Hepatocyte (in vitro differentiated cells): ENCODE measurements around the gene HCK. TPM values are rescaled to one million over a fixed set of nuclear protein-coding genes. Genes with fewer than 3 reads are reported as not detected.

Experiments
- DNase-seq: peaks from one replicate; pipeline ENCODE4 v3.0.0-alpha.2; 2016; ENCODE audit warnings: low spot score
- H2AFZ ChIP-seq: fragments of 200-600 bp; sonication (generic); 2 replicates; pipeline ENCODE4 v1.6.0; 2016; ENCODE audit warnings: antibody characterized with exemption, mild to moderate bottlenecking
- H3K27ac ChIP-seq: fragments of 200-600 bp; sonication (generic); 2 replicates; pipeline ENCODE4 v1.5.1; 2016; ENCODE audit warnings: mild to moderate bottlenecking
- H3K27me3 ChIP-seq: fragments of 200-600 bp; sonication (generic); 2 replicates; pipeline ENCODE4 v1.6.1; 2016
- H3K36me3 ChIP-seq: fragments of 200-600 bp; sonication (generic); replicated peaks from 2 replicates; pipeline ENCODE4 v1.5.1; 2016; ENCODE audit warnings: low read depth; ENCODE audit not compliant: insufficient read depth
- H3K4me1 ChIP-seq: fragments of 200-600 bp; sonication (generic); 2 replicates; pipeline ENCODE4 v1.5.1; 2016; ENCODE audit warnings: mild to moderate bottlenecking, moderate library complexity; ENCODE audit not compliant: insufficient read depth
- H3K4me2 ChIP-seq: fragments of 200-600 bp; sonication (generic); 2 replicates; pipeline ENCODE4 v1.6.0; 2016
- H3K4me3 ChIP-seq: fragments of 200-600 bp; sonication (generic); 2 replicates; pipeline ENCODE4 v1.5.1; 2016; ENCODE audit warnings: mild to moderate bottlenecking
- H3K79me2 ChIP-seq: fragments of 200-600 bp; sonication (generic); 2 replicates; pipeline ENCODE4 v1.6.0; 2017; ENCODE audit warnings: mild to moderate bottlenecking
- H3K9me2 ChIP-seq: fragments of 200-600 bp; sonication (generic); replicated peaks from 2 replicates; pipeline ENCODE4 v1.6.0; 2017; ENCODE audit warnings: mild to moderate bottlenecking; ENCODE audit not compliant: insufficient read depth
- H3K9me3 ChIP-seq: fragments of 200-600 bp; sonication (generic); 2 replicates; pipeline ENCODE4 v1.5.1; 2016; ENCODE audit warnings: low read depth, mild to moderate bottlenecking
- H4K20me1 ChIP-seq: fragments of 200-600 bp; sonication (generic); 2 replicates; pipeline ENCODE4 v1.6.0; 2016; ENCODE audit warnings: mild to moderate bottlenecking; ENCODE audit not compliant: insufficient read depth, poor library complexity, severe bottlenecking
- EZH2 ChIP-seq: fragments of 200-600 bp; sonication (generic); IDR thresholded peaks from 2 replicates; pipeline ENCODE4 v1.6.1; 2016; ENCODE audit warnings: antibody characterized with exemption, mild to moderate bottlenecking, borderline replicate concordance
- EZH2phosphoT487 ChIP-seq: fragments of 200-600 bp; sonication (generic); IDR thresholded peaks from one replicate; pipeline ENCODE4 v1.6.1; 2018; ENCODE audit warnings: antibody characterized with exemption, mild to moderate bottlenecking, low read depth, moderate library complexity; ENCODE audit not compliant: unreplicated experiment, severe bottlenecking
- WGBS: methylation state at CpG from one replicate; pipeline ENCODE4 v1.1.6; 2016; ENCODE audit warnings: low lambda C conversion rate; ENCODE audit errors: missing lambda C conversion rate; 5-methylcytosine and 5-hydroxymethylcytosine counted together
- polyA plus RNA-seq: library from polyadenylated mRNA; unstranded; fragments of >200 nt; fragmentation: Nextera tagmentation; extraction: Ambion mirVana; gene quantifications from 2 replicates; pipeline ENCODE4 v1.2.1, GENCODE V29; 2016
- total RNA-seq: library from RNA; depleted of rRNA; stranded (reverse); fragments of >200 nt; gene quantifications from 2 replicates; pipeline ENCODE4 v1.2.3, GENCODE V29; 2014
- TF ChIP-seq, protein P1 (sequence below): fragments of 200-600 bp; sonication (generic); IDR thresholded peaks from 2 replicates; pipeline ENCODE4 v1.5.1; 2016; ENCODE audit warnings: antibody characterized with exemption, mild to moderate bottlenecking; ENCODE audit not compliant: poor library complexity

Gene HCK
- total and polyA plus RNA-seq, 2 experiments from 2014 or later, result 0.54 to 2.2 TPM

DNA sequence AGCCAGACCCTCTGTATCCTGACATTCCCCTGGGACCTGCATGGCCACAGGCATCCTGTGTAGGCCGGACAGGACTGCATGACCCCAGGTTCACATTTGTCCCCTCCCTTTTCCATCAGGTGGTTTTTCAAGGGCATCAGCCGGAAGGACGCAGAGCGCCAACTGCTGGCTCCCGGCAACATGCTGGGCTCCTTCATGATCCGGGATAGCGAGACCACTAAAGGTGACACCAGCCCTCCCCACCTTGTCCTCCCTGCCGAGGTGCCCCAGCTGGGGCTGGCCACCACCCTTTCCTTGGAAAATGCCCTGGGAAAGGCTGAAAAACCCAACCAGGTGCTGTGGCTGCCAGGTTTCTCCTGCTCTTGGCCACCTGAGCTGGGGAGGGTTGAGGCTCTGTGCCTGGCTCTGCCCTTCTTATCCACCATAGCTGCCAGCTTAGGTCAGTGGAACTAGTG, 27.6 kb downstream of the HCK start:
- H3K27ac ChIP-seq, result no peak overlapping the region
- WGBS, result 75% methylated on average over 8 of the region's 8 CpGs
- H3K4me2 ChIP-seq, result no peak overlapping the region

DNA sequence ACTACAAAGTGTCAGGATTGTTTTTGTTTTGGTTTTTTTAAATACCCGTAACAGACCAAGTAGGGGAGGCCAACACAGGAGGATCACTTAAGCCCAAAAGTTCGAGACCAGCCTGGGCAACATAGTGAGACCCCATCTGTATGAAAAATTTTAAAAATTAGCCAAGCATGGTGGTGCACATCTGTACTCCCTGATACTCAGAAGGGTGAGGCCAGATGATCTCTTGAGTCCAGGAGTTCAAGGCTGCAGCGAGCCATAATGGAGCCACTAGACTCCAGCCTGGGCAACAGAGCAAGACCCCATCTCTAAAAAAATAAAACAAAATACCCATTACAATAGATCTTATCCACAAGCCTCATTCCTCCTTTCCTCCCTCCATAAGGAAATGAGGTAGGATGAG, 28.7 kb downstream of the HCK start:
- H4K20me1 ChIP-seq, result no peaks in the 10 kb centered on the region
- H3K27me3 ChIP-seq, result peaks cover 32% of the 10 kb centered on the region
- no peaks in the 10 kb centered on the region for H3K4me1 ChIP-seq
- no peaks in the 10 kb centered on the region for H3K9me3 ChIP-seq
- no peak overlapping the region for H3K4me3 ChIP-seq
- H3K79me2 ChIP-seq, result no peaks in the 10 kb centered on the region
- no peaks in the 10 kb centered on the region for H3K36me3 ChIP-seq
- TF ChIP-seq EZH2phosphoT487, result no peak
- H3K4me2 ChIP-seq, result no peak overlapping the region
- H3K27ac ChIP-seq, result no peak overlapping the region
- no peak overlapping the region for H2AFZ ChIP-seq
- H3K9me2 ChIP-seq, result no peaks in the 10 kb centered on the region
- WGBS, result 65% methylated on average over 3 of the region's 3 CpGs
- no peak for DNase-seq

More for the DNA sequence above, 27.6 kb downstream of the HCK start:
- no peak overlapping the region for H2AFZ ChIP-seq
- no peaks in the 10 kb centered on the region for H3K79me2 ChIP-seq
- H3K9me3 ChIP-seq, result no peaks in the 10 kb centered on the region
- H3K9me2 ChIP-seq, result no peaks in the 10 kb centered on the region
- no peak overlapping the region for H3K4me3 ChIP-seq
- no peaks in the 10 kb centered on the region for H4K20me1 ChIP-seq
- TF ChIP-seq, protein P1, sequence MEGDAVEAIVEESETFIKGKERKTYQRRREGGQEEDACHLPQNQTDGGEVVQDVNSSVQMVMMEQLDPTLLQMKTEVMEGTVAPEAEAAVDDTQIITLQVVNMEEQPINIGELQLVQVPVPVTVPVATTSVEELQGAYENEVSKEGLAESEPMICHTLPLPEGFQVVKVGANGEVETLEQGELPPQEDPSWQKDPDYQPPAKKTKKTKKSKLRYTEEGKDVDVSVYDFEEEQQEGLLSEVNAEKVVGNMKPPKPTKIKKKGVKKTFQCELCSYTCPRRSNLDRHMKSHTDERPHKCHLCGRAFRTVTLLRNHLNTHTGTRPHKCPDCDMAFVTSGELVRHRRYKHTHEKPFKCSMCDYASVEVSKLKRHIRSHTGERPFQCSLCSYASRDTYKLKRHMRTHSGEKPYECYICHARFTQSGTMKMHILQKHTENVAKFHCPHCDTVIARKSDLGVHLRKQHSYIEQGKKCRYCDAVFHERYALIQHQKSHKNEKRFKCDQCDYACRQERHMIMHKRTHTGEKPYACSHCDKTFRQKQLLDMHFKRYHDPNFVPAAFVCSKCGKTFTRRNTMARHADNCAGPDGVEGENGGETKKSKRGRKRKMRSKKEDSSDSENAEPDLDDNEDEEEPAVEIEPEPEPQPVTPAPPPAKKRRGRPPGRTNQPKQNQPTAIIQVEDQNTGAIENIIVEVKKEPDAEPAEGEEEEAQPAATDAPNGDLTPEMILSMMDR, result no peak
- TF ChIP-seq EZH2phosphoT487 (no peak), EZH2 (no peak)
- H3K36me3 ChIP-seq, result no peaks in the 10 kb centered on the region
- peaks cover 38% of the 10 kb centered on the region for H3K27me3 ChIP-seq
- no peaks in the 10 kb centered on the region for H3K4me1 ChIP-seq
- no peak for DNase-seq

DNA sequence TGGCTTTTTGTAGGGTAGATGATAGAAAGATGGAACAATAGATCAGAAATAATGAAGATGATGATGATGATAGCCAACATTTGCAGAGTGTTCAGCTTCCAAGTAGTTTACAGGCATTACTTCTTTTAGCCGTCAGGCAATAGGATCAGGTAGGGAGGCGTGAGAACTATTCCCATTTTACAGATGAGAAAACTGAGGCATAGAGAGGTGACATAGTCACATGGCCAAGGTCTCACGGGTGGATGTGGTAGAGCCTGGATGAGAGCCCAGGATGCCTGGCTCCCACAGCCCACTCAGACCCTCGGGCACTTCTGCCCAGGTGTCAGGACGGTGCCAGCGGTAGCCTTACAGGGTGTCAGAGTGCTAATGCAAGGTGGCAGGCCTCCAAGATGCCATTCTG, 31.4 kb downstream of the HCK start:
- Histone ChIP-seq H3K9me3 (no peaks in the 10 kb centered on the region), H3K4me1 (no peaks in the 10 kb centered on the region), H3K9me2 (no peaks in the 10 kb centered on the region), H3K4me3 (no peak overlapping the region), H3K4me2 (no peak overlapping the region), H3K79me2 (no peaks in the 10 kb centered on the region), H4K20me1 (no peaks in the 10 kb centered on the region), H3K27ac (no peak overlapping the region), H3K27me3 (peaks cover 17% of the 10 kb centered on the region), H3K36me3 (no peaks in the 10 kb centered on the region), H2AFZ (no peak overlapping the region)
- 90% methylated on average over 6 of the region's 6 CpGs for WGBS
- TF ChIP-seq EZH2phosphoT487, result no peak
- TF ChIP-seq, protein P1, result no peak
- no peak for DNase-seq

DNA sequence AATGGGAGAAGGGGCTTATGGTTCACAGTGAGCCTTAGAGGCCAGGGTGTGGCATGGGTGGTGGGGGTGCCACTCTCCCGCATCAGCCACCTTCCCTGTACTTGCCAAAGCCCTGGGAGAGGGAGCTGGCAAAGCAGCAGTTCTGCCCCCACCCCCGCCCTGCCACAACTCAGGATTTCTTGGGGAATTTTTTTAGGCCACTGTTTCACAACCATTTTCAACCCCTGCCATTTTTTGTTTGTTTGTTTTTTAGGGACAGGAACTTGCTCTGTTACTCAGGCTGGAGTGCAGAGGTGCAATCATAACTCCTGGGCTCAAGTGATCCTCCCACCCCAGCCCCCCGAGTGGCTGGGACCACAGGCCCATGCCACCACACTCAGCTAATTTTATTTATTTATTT, 35.0 kb downstream of the HCK start:
- TF ChIP-seq EZH2phosphoT487 (no peak), EZH2 (no peak)
- TF ChIP-seq, protein P1, result no peak
- peaks cover 15% of the 10 kb centered on the region for H3K27me3 ChIP-seq
- no peaks in the 10 kb centered on the region for H3K9me3 ChIP-seq
- no peaks in the 10 kb centered on the region for H4K20me1 ChIP-seq
- DNase-seq, result no peak
- no peaks in the 10 kb centered on the region for H3K4me1 ChIP-seq
- H3K36me3 ChIP-seq, result no peaks in the 10 kb centered on the region
- H3K9me2 ChIP-seq, result no peaks in the 10 kb centered on the region
- H2AFZ ChIP-seq, result no peak overlapping the region
- H3K4me2 ChIP-seq, result no peak overlapping the region
- H3K4me3 ChIP-seq, result no peak overlapping the region
- 82% methylated on average over 3 of the region's 3 CpGs for WGBS
- no peak overlapping the region for H3K27ac ChIP-seq
- no peaks in the 10 kb centered on the region for H3K79me2 ChIP-seq
